Bronchial epithelial cell (primary cell): ENCODE measurements around the gene GRN. TPM values are rescaled to one million over a fixed set of nuclear protein-coding genes. Genes with fewer than 3 reads are reported as not detected.
"Not testable (repeated sequence)": the region's sequence is repeated elsewhere in the genome, so short reads cannot be mapped to it uniquely, and the experiment has no call there.

Experiments used
- DNase-seq: peaks from one replicate; pipeline ENCODE4 v3.0.0-alpha.2; 2010; ENCODE audit warnings: low read depth
- FAIRE-seq: peaks from 2 replicates; lab custom pipeline; 2011; peaks lifted over from hg19 to GRCh38; lab: Jason Lieb, UNC
- H3K27me3 ChIP-seq: 2 replicates; pipeline ENCODE4 v1.5.1; 2011; ENCODE audit warnings: low read length; ENCODE audit not compliant: control insufficient read depth, insufficient read depth
- H3K36me3 ChIP-seq: 2 replicates; pipeline ENCODE4 v1.5.1; 2011; ENCODE audit warnings: low read length; ENCODE audit not compliant: control insufficient read depth, insufficient read depth
- H3K4me3 ChIP-seq: 2 replicates; pipeline ENCODE4 v1.5.1; 2011; ENCODE audit warnings: mild to moderate bottlenecking, low read depth, low read length, control low read depth
- total RNA-seq: library from RNA; depleted of rRNA; stranded (reverse); fragments of >200 nt; gene quantifications from 2 replicates; pipeline ENCODE4 v1.2.1, GENCODE V29; 2014
- TF ChIP-seq, protein P1 (sequence below): IDR thresholded peaks from 2 replicates; pipeline ENCODE4 v1.5.1; 2011; ENCODE audit warnings: mild to moderate bottlenecking, moderate library complexity, low read length, control low read depth, inconsistent platforms; ENCODE audit not compliant: insufficient read depth, severe bottlenecking

The GRN gene
- total RNA-seq, 1 donor from 2014 or later, result 200 TPM

GRCh38 chr17:44338702-44339101, 6.4 kb upstream of the GRN start:
- H3K27me3 ChIP-seq, result no peaks in the 10 kb centered on the region
- TF ChIP-seq, protein P1, sequence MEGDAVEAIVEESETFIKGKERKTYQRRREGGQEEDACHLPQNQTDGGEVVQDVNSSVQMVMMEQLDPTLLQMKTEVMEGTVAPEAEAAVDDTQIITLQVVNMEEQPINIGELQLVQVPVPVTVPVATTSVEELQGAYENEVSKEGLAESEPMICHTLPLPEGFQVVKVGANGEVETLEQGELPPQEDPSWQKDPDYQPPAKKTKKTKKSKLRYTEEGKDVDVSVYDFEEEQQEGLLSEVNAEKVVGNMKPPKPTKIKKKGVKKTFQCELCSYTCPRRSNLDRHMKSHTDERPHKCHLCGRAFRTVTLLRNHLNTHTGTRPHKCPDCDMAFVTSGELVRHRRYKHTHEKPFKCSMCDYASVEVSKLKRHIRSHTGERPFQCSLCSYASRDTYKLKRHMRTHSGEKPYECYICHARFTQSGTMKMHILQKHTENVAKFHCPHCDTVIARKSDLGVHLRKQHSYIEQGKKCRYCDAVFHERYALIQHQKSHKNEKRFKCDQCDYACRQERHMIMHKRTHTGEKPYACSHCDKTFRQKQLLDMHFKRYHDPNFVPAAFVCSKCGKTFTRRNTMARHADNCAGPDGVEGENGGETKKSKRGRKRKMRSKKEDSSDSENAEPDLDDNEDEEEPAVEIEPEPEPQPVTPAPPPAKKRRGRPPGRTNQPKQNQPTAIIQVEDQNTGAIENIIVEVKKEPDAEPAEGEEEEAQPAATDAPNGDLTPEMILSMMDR, result no peak
- DNase-seq, result peak; percentile 60
- no peak for FAIRE-seq
- no peaks in the 10 kb centered on the region for H3K36me3 ChIP-seq
- no peak overlapping the region for H3K4me3 ChIP-seq

- not testable (repeated sequence) for H3K27me3 ChIP-seq, DNase-seq, FAIRE-seq, H3K4me3 ChIP-seq, H3K36me3 ChIP-seq
These were observed 4.5 kb upstream of the GRN start for GRCh38 chr17:44340553-44340952.

DNA sequence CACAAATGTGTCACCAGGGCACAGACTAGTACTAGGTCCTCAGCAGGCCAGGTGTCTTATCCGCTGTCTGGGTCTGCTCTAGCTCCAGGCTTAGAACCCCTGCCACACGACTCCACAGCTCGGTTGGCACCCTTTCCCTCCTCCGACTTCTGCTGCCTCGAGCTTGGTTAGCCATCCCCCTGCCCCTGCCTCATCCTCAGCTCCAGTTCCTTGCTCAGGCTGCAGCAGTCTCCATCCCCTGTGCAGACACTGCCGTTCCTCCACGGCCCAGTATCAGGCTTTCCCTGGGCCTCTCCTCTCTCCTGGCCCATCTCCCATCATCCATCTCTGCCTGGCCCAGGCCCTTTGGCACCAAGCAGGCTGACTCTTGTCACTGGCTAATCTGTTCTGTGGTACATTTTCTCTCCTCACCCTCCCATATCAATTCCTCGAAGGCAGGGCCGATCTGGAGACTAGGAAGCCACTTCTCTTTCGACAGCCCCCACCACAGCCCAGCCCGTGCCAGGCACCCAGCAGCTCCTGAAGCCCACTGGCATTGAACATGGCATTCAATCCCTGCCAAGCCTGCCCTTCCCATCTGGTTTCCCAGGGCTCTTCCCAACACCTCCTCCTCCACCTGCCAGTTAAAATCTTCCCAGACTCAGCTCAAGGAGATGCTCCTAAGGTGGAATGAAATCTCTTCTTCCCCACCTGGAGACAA, 1.4 kb upstream of the GRN start:
- no peak for FAIRE-seq
- DNase-seq, result no peak
- peaks cover 1% of the 10 kb centered on the region for H3K36me3 ChIP-seq
- no peak overlapping the region for H3K4me3 ChIP-seq
- TF ChIP-seq, protein P1, result no peak
- no peaks in the 10 kb centered on the region for H3K27me3 ChIP-seq

DNA sequence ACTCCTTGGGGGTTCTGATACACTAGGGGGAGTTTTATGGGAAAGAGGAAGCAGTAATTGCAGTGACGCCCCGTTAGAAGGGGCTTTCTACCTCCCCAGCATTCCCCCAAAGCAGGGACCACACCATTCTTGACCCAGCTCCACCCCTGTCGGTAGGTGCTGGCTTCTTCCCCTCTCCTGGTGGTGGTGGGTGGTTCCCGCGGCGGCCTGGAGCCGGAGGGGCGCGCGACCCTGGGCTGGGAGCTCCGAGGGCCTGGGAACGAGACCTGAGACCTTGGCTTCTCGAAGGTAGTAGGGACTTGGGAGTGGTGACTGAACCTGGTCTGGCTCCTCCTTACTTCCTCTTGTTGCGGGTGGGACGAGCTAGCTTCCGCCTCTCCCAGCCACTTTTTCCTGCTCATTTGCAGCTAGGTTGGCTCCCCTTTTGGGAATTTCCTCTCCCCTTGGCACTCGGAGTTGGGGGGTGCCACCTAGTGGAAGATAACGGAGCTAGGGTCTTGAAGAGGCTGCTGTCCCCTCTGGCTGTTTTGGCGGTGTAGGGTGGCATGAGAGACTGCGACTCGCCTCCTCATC, 438 bp downstream of the GRN start:
- Histone ChIP-seq H3K4me3 (peak overlapping the region; percentile 77), H3K27me3 (no peaks in the 10 kb centered on the region), H3K36me3 (peaks cover 11% of the 10 kb centered on the region)
- FAIRE-seq (no peak), DNase-seq (peak; percentile 69)
- TF ChIP-seq, protein P1, result peak; percentile 56

- peak; percentile 18 for FAIRE-seq
- TF ChIP-seq, protein P1, result no peak
- peak overlapping the region; percentile 77 for H3K4me3 ChIP-seq
- no peaks in the 10 kb centered on the region for H3K27me3 ChIP-seq
- DNase-seq, result no peak
- peaks cover 18% of the 10 kb centered on the region for H3K36me3 ChIP-seq
These were observed 1.2 kb downstream of the GRN start for GRCh38 chr17:44346064-44346844.

DNA sequence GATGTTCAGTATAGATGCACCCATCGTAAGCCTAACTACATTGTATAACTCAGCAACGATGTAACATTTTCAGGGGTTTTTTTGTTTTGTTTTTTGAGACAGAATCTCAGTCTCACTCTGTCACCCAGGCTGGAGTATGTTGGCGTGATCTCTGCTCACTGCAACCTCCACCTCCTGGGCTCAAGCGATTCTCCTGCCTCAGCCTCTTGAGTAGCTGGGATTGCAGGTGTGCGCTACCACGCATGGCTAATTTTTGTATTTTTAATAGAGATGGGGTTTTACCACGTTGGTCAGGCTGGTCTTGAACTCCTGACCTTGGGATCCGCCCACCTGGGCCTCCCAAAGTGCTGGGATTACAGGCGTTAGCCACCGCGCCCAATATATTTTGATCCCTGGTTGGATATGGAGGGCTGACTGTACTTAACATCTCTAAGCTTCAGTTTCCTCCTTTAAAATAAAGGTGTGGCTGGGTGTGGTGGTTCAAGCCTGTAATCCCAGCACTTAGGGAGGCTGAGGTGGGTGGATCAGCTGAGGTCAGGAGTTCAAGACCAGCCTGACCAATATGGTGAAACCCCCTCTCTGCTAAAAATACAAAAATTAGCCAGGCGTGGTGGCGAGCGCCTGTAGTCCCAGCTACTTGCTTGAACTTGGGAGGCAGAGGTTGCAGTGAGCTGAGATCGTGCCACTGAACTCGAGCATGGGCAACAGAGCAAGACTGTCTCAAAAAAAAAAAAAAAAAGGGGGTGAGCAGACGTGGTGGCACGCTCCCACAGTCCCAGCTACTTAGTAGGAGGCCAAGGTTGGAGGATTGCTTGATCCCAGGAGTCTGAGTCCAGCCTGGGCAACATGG, 2.3 kb downstream of the GRN start:
- peaks cover 29% of the 10 kb centered on the region for H3K36me3 ChIP-seq
- not testable (repeated sequence) for DNase-seq, FAIRE-seq, H3K27me3 ChIP-seq, H3K4me3 ChIP-seq
